Esophagus squamous epithelium (tissue), 5 donors: ENCODE results near the gene LDAF1. TPM values are rescaled to one million over a fixed set of nuclear protein-coding genes. Genes with fewer than 3 reads are reported as not detected.

Source experiments
- DNase-seq: peaks from one replicate; lab custom pipeline; 2025; lab: John Stamatoyannopoulos, UW
- H3K27ac ChIP-seq, 4 donors: fragments of 200-600 bp; sonication (generic); one replicate each; pipeline ENCODE4 v1.5.1; 2016 to 2019; ENCODE audit warnings: mild to moderate bottlenecking in 1 of 4
- H3K27me3 ChIP-seq, 4 donors: fragments of 200-600 bp; sonication (generic); 1 replicate in 3 of 4; 2 replicates in 1 of 4; pipeline versions ENCODE4 v1.5.1 to v1.6.0; 2017 to 2021; ENCODE audit warnings: antibody characterized with exemption in 1 of 4
- H3K36me3 ChIP-seq, 3 donors: fragments of 200-600 bp; sonication (generic); one replicate each; pipeline ENCODE4 v1.5.1; 2016 to 2019
- H3K4me1 ChIP-seq, 3 donors: fragments of 200-600 bp; sonication (generic); one replicate each; pipeline ENCODE4 v1.5.1; 2017 to 2019
- H3K4me3 ChIP-seq, 4 donors: fragments of 200-600 bp; sonication (generic); 1 replicate in 3 of 4; 2 replicates in 1 of 4; pipeline ENCODE4 v1.5.1; 2016 to 2019; ENCODE audit warnings: mild to moderate bottlenecking in 2 of 4, moderate library complexity in 1 of 4
- H3K9me3 ChIP-seq, 3 donors: fragments of 200-600 bp; sonication (generic); one replicate each; pipeline ENCODE4 v1.5.1; 2016 to 2019
- POLR2A ChIP-seq, 4 donors: fragments of 450-650 bp; IDR thresholded peaks; one replicate each; pipeline ENCODE4 v1.6.1; 2017; ENCODE audit warnings: antibody characterized with exemption in 4 of 4, mild to moderate bottlenecking in 4 of 4, moderate library complexity in 3 of 4
- WGBS, 2 donors: methylation state at CpG; one replicate each; pipeline ENCODE4 v1.1.5; 2018; 5-methylcytosine and 5-hydroxymethylcytosine counted together
- intact Hi-C: fragments of 100-400 bp; cut with DNase I; formaldehyde crosslinking; loops from one replicate; pipeline ENCODE4 v1.15.0; 2022
- total RNA-seq, 4 donors: library from RNA; depleted of rRNA; stranded (reverse); fragments of >200 nt; gene quantifications; one replicate each; pipeline ENCODE4 v1.1.0, GENCODE V29; 2016
- TF ChIP-seq, protein P1 (sequence below), 6 experiments: fragments of 450-650 bp in 4 of 6; fragments of 200-600 bp in 2 of 6; sonication (generic) in 2 of 6; IDR thresholded peaks; one replicate each; pipeline ENCODE4 v1.5.1; 2016 to 2019; ENCODE audit warnings: antibody characterized with exemption in 6 of 6, mild to moderate bottlenecking in 4 of 6, moderate library complexity in 4 of 6
- donor health status: DM: yes; HTN: yes; CAD: no.

LDAF1 gene
- total RNA-seq, 4 donors from 2014 or later: 46.3 to 137 (median 111) TPM

DNA sequence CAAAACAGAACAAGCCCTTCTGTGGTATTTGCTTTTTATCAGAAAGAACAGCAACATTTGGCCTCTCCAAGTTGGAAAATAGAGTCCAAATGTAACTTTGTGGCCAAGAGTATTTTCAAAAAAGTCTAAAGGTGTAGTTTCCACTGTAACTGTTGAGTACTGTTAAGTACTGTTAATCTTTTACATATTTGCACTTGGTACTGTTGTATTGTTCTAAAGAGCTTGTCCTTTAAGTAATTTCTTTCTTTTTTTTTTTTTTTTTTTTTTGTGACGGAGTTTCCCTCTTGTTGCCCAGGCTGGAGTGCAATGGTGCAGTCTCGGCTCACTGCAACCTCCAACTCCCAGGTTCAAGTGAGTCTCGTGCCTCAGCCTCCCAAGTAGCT, 21.5 kb downstream of the LDAF1 start:
- no peaks in the 10 kb centered on the region for H3K27me3 ChIP-seq
- TF ChIP-seq, protein P1, sequence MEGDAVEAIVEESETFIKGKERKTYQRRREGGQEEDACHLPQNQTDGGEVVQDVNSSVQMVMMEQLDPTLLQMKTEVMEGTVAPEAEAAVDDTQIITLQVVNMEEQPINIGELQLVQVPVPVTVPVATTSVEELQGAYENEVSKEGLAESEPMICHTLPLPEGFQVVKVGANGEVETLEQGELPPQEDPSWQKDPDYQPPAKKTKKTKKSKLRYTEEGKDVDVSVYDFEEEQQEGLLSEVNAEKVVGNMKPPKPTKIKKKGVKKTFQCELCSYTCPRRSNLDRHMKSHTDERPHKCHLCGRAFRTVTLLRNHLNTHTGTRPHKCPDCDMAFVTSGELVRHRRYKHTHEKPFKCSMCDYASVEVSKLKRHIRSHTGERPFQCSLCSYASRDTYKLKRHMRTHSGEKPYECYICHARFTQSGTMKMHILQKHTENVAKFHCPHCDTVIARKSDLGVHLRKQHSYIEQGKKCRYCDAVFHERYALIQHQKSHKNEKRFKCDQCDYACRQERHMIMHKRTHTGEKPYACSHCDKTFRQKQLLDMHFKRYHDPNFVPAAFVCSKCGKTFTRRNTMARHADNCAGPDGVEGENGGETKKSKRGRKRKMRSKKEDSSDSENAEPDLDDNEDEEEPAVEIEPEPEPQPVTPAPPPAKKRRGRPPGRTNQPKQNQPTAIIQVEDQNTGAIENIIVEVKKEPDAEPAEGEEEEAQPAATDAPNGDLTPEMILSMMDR (IDR thresholded peaks at IDR 0.05): no peak
- TF ChIP-seq POLR2A (IDR thresholded peaks at IDR 0.05): no peak
- peaks cover 0 to 10% (median 0%) of the 10 kb centered on the region in 3 donors for H3K4me1 ChIP-seq
- H3K36me3 ChIP-seq: peaks cover 24 to 93% (median 27%) of the 10 kb centered on the region in 3 donors
- H3K27ac ChIP-seq: no peak overlapping the region
- H3K9me3 ChIP-seq: no peaks in the 10 kb centered on the region
- whole genome bisulfite sequencing, 2 donors: 96 to 100% methylated on average over 1 to 3 of the region's 3 CpGs
- intact Hi-C loops: no loop called here
- no peak for DNase-seq
- H3K4me3 ChIP-seq: no peak overlapping the region

DNA sequence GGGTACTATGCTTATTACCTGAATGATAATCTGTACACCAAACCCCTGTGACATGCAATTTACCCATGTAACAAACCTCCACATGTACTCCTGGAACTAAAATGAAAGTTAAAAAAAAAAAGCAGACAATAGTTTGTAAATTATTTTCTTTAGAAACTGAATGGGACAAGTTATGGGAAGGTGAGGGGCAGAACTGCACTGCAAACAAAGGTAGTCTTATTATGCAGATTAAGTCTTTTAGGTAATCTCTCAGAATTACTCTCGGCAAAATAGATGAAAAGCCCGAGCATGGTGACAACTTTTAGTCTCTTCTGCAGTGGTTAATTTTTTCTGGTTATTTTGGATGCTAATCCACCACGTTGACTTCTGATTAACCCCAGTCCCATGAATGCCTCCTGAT, 25.5 kb downstream of the LDAF1 start:
- 81 to 92% methylated on average over 3 of the region's 3 CpGs for WGBS, 2 donors
- Histone ChIP-seq H3K36me3 (peaks cover 14 to 53% (median 22%) of the 10 kb centered on the region in 3 donors), H3K9me3 (no peaks in the 10 kb centered on the region)

DNA sequence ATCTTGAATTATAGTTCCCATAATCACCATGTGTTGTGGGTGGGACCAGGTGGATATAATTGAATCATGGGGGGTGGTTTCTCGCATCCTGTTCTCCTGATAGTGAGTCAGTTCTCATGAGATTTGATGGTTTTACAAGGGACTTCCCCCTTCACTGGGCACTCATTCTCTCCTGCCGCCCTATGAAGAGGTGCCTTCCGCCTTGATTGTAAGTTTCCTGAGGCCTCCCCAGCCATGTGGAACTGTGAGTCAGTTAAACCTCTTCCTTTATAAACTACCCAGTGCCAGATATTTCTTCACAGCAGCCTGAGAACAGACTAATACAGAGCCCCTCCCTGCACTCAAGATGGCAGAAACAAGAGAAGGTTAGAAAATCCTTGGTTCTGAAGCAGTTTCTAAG, 26.4 kb downstream of the LDAF1 start:
- H3K27ac ChIP-seq: no peak overlapping the region
- intact Hi-C loops: no loop called here
- H3K4me1 ChIP-seq: peaks cover 4 to 11% (median 8%) of the 10 kb centered on the region in 3 donors
- no peaks in the 10 kb centered on the region for H3K9me3 ChIP-seq
- TF ChIP-seq, protein P1 (IDR thresholded peaks at IDR 0.05): no peak
- no peak for TF ChIP-seq POLR2A (IDR thresholded peaks at IDR 0.05)
- H3K4me3 ChIP-seq: no peak overlapping the region
- WGBS, 2 donors: 57 to 66% methylated on average over 3 of the region's 3 CpGs
- peaks cover 6 to 45% (median 15%) of the 10 kb centered on the region in 3 donors for H3K36me3 ChIP-seq
- H3K27me3 ChIP-seq: no peaks in the 10 kb centered on the region
- no peak for DNase-seq

More for the DNA sequence above, 25.5 kb downstream of the LDAF1 start:
- Histone ChIP-seq H3K27ac (no peak overlapping the region), H3K27me3 (no peaks in the 10 kb centered on the region), H3K4me1 (peaks cover 4 to 11% (median 7%) of the 10 kb centered on the region in 3 donors), H3K4me3 (no peak overlapping the region)
- intact Hi-C loops: no loop called here
- no peak for TF ChIP-seq POLR2A (IDR thresholded peaks at IDR 0.05)
- DNase-seq: no peak

DNA sequence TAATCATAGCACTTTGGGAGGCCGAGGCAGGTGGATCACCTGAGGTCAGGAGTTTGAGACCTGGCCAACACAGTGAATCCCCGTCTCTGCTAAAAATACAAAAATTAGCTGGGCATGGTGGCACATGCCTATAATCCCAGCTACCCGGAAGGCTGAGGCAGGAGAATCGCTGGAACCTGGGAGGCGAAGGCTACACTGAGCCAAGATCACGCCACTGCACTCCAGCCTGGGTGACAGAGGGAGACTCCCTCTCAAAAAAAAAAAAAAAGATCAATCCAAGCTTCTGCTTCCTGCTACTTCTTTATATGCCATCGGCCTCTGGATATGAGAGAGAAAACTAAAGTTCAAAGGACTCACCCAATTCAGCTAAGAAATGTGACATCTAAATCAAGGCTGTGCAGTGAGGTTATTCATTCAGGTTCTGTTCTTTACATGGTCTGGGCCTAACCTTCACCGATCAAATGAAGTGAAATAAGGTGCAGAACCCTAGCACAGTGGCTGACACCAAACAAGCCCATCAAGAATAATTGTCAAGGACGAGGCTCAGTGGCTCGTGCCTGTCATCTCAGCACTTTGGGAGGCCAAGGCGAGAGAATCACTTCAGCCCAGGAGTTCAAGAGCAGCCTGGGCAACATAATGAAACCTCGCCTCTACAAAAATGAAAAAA, 27.3 kb downstream of the LDAF1 start:
- peaks cover 6 to 35% (median 8%) of the 10 kb centered on the region in 3 donors for H3K36me3 ChIP-seq
- no peak for DNase-seq
- H3K27me3 ChIP-seq: no peaks in the 10 kb centered on the region
- WGBS, 2 donors: 60 to 77% methylated on average over 9 to 10 of the region's 12 CpGs
- intact Hi-C loops: no loop called here
- H3K4me1 ChIP-seq: peaks cover 4 to 11% (median 8%) of the 10 kb centered on the region in 3 donors
- TF ChIP-seq, protein P1 (IDR thresholded peaks at IDR 0.05): no peak
- TF ChIP-seq POLR2A (IDR thresholded peaks at IDR 0.05): no peak
- no peaks in the 10 kb centered on the region for H3K9me3 ChIP-seq
- H3K4me3 ChIP-seq: no peak overlapping the region
- H3K27ac ChIP-seq: no peak overlapping the region

DNA sequence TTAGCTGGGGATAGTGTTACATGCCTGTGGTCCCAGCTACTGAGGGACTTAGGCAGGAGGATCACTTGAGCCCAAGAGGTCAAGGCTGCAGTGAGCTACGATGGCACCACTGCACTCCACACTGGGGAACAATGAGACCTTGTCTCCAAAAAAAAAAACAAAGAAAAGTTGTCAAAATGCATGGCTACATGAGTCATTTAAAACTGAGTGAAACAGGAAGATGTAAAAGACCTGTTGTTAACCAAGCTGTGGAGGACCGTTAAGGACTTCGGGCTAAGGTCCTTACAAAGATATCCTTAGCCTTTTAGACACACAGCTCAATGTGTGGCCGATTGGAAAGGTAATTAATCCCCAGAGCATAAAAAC, 27.8 kb downstream of the LDAF1 start:
- Histone ChIP-seq H3K27ac (no peak overlapping the region), H3K4me1 (peaks cover 4 to 11% (median 8%) of the 10 kb centered on the region in 3 donors), H3K27me3 (no peaks in the 10 kb centered on the region), H3K36me3 (peaks cover 3 to 30% (median 6%) of the 10 kb centered on the region in 3 donors), H3K9me3 (peaks cover 0 to under 1% (median 0%) of the 10 kb centered on the region in 3 donors), H3K4me3 (no peak overlapping the region)
- no peak for TF ChIP-seq POLR2A (IDR thresholded peaks at IDR 0.05)
- TF ChIP-seq, protein P1 (IDR thresholded peaks at IDR 0.05): no peak
- intact Hi-C loops: no loop called here
- no peak for DNase-seq
- 65 to 70% methylated on average over 4 of the region's 4 CpGs for WGBS, 2 donors
